K562 (cell line): ENCODE results near the gene PRKAR1B. TPM values are rescaled to one million over a fixed set of nuclear protein-coding genes. Genes with fewer than 3 reads are reported as not detected.

Source experiments
- CAMTA2 ChIP-seq: fragments of 250-450 bp; sonication (Bioruptor Pico); conservative IDR thresholded peaks from 2 replicates; pipeline ENCODE4 v1.5.1; 2022
- CREB3 ChIP-seq: fragments of 450-650 bp; conservative IDR thresholded peaks from 2 replicates; pipeline ENCODE4 v1.6.1; 2016; ENCODE audit warnings: missing genetic modification characterization, low read depth, mild to moderate bottlenecking, missing compliant biosample characterization, moderate library complexity
- ESRRB ChIP-seq: fragments of 250-450 bp; sonication (Bioruptor Pico); IDR thresholded peaks from 2 replicates; pipeline ENCODE4 v1.5.0; 2020; ENCODE audit warnings: mild to moderate bottlenecking, moderate library complexity, borderline replicate concordance
- FOSL1 ChIP-seq: fragments of 200-800 bp; sonication (Bioruptor generic); conservative IDR thresholded peaks from 2 replicates; pipeline ENCODE4 v1.6.1; 2016; ENCODE audit warnings: missing genetic modification characterization, missing compliant biosample characterization
- GTF2F1 ChIP-seq: IDR thresholded peaks from 2 replicates; pipeline ENCODE4 v1.6.1; 2011; ENCODE audit warnings: low read depth, low read length, improper control_type of control experiment
- HMGXB4 ChIP-seq: sonication (generic); formaldehyde crosslinking; IDR thresholded peaks from 2 replicates; pipeline ENCODE4 v1.8.1; 2023; ENCODE audit warnings: mild to moderate bottlenecking, missing genetic modification reagents
- HNRNPK ChIP-seq: fragments of 200-400 bp; formaldehyde crosslinking; IDR thresholded peaks from one replicate; pipeline ENCODE4 v1.6.1; 2018; ENCODE audit warnings: mild to moderate bottlenecking, low read depth, low read length; ENCODE audit not compliant: poor library complexity, severe bottlenecking
- LCOR ChIP-seq: sonication (generic); formaldehyde crosslinking; IDR thresholded peaks from 2 replicates; pipeline ENCODE4 v1.8.0; 2022; ENCODE audit warnings: mild to moderate bottlenecking, missing genetic modification reagents
- NFATC3 ChIP-seq: fragments of 450-650 bp; IDR thresholded peaks from 2 replicates; pipeline ENCODE4 v1.6.1; 2017; ENCODE audit warnings: mild to moderate bottlenecking
- PHF8 ChIP-seq: fragments of 200-600 bp; sonication (generic); IDR thresholded peaks from 2 replicates; pipeline ENCODE4 v1.6.1; 2012; ENCODE audit warnings: mixed run types, mild to moderate bottlenecking, inconsistent platforms, low read length, moderate library complexity, borderline replicate concordance
- RBM17 ChIP-seq: fragments of 200-400 bp; formaldehyde crosslinking; IDR thresholded peaks from 2 replicates; pipeline ENCODE4 v1.6.1; 2017; ENCODE audit warnings: low read depth, mild to moderate bottlenecking, low read length, borderline replicate concordance
- SNIP1 ChIP-seq: fragments of 450-650 bp; IDR thresholded peaks from 2 replicates; pipeline ENCODE4 v1.7.1; 2017; ENCODE audit warnings: low read depth, mild to moderate bottlenecking
- STAT6 ChIP-seq: sonication (generic); formaldehyde crosslinking; IDR thresholded peaks from 2 replicates; pipeline ENCODE4 v1.8.1; 2023; ENCODE audit warnings: mild to moderate bottlenecking, missing genetic modification reagents
- TEAD2 ChIP-seq: fragments of 450-650 bp; IDR thresholded peaks from 2 replicates; pipeline ENCODE4 v1.6.1; 2016; ENCODE audit warnings: missing genetic modification characterization, control low read depth, missing compliant biosample characterization
- ZBTB12 ChIP-seq: fragments of 250-450 bp; sonication (Bioruptor Pico); IDR thresholded peaks from 2 replicates; pipeline ENCODE4 v1.4.0; 2020
- ZBTB17 ChIP-seq: fragments of 450-650 bp; formaldehyde crosslinking; IDR thresholded peaks from 2 replicates; pipeline ENCODE4 v1.4.0; 2020; ENCODE audit warnings: mild to moderate bottlenecking
- ZNF589 ChIP-seq: fragments of 200-800 bp; sonication (Bioruptor generic); IDR thresholded peaks from 2 replicates; pipeline ENCODE4 v1.6.1; 2016; ENCODE audit warnings: low read depth, missing genetic modification characterization, missing compliant biosample characterization
- ZZZ3 ChIP-seq: fragments of 450-650 bp; IDR thresholded peaks from 2 replicates; pipeline ENCODE4 v1.6.1; 2016; ENCODE audit warnings: antibody characterized with exemption, mild to moderate bottlenecking, moderate library complexity
- polyA plus RNA-seq, 8 experiments: library from polyadenylated mRNA; depleted of rRNA in 4 of 8; stranded (reverse) in 5 of 8; unstranded in 3 of 8; fragments of >200 nt; fragmentation: Nextera tagmentation in 2 of 8; fragmentation: Illumina TruSeq in 1 of 8; extraction: Ambion mirVana in 2 of 8; extraction: Trizol in 1 of 8; gene quantifications; 2 replicates each; pipeline versions ENCODE4 v1.2.1 to v1.2.3, GENCODE V29; 2011 to 2014; ENCODE audit warnings: inconsistent platforms in 1 of 8, missing spikeins in 1 of 8
- total RNA-seq, 7 experiments: library from RNA; depleted of rRNA in 6 of 7; stranded (reverse); fragments of >200 nt in 6 of 7; fragmentation: Illumina TruSeq in 2 of 7; extraction: Trizol in 2 of 7; gene quantifications; 2 replicates each; pipeline versions ENCODE4 v1.2.1 to v1.2.3, GENCODE V29; 2011 to 2021; ENCODE audit warnings: low replicate concordance in 1 of 7

Gene PRKAR1B
- total and polyA plus RNA-seq, 9 of the 15 experiments (the other 6 are each of a cell fraction or from before 2014, with no cell fraction given) = 0.99 to 30.5 (median 12.7) TPM

- no peak for TF ChIP-seq HNRNPK
- no peak for TF ChIP-seq NFATC3
- TF ChIP-seq RBM17 = no peak
- TF ChIP-seq ZBTB12 = no peak
- TF ChIP-seq CREB3 = no peak
- TF ChIP-seq ZBTB17 (CRISPR knock-in tag) = 0 out of 2 replicates have a peak, but pooled peaks have one; percentile 21
- TF ChIP-seq LCOR (CRISPR knock-in tag) = no peak
- no peak for TF ChIP-seq ESRRB
- TF ChIP-seq FOSL1 (tag) = 0 out of 2 replicates have a peak, but pooled peaks have one; percentile 20
- TF ChIP-seq HMGXB4 = no peak
- TF ChIP-seq PHF8 = no peak
- no peak for TF ChIP-seq GTF2F1
- TF ChIP-seq STAT6 (CRISPR knock-in tag) = no peak
- TF ChIP-seq TEAD2 (tag) = no peak
- no peak for TF ChIP-seq ZNF589 (CRISPR knock-in tag)
- no peak for TF ChIP-seq SNIP1
- no peak for TF ChIP-seq CAMTA2
- no peak for TF ChIP-seq ZZZ3
These were observed 204.8 kb downstream of the PRKAR1B start (continued) for GRCh38 chr7:522071-522950.
